Measurements from ENCODE around the gene UBE2D2. TPM values are rescaled to one million over a fixed set of nuclear protein-coding genes. Genes with fewer than 3 reads are reported as not detected.
"Not testable (repeated sequence)": the region's sequence is repeated elsewhere in the genome, so short reads cannot be mapped to it uniquely, and the experiment has no call there.

The UBE2D2 gene
- total and polyA plus RNA-seq, 2 donors (not counting 1 experiment from before 2014, with no cell fraction given): 64.3 to 168 TPM

- H3K9me3 Mint-ChIP-seq (ENCODE audit: insufficient read depth): no peaks in the 10 kb centered on the region
- Histone ChIP-seq H3K27ac (ENCODE audit: low read length in 2 of 2) (peak overlapping the region in 1 of 2 donors; percentile 43), H3K4me2 (replicated peaks; ENCODE audit: low read depth, low read length, poor library complexity, severe bottlenecking) (no peak overlapping the region), H3K79me2 (ENCODE audit: control insufficient read depth, insufficient read depth, low read length) (peaks cover 98% of the 10 kb centered on the region), H2AFZ (ENCODE audit: insufficient read depth, low read depth, low read length, poor library complexity, severe bottlenecking) (no peak overlapping the region), H3K9ac (ENCODE audit: low read length) (no peak overlapping the region), H3K27me3 (replicated peaks in 1 of 4; ENCODE audit: control extremely low read depth in 1 of 4, control insufficient read depth in 3 of 4, insufficient read depth in 4 of 4, low read length in 3 of 4) (no peaks in the 10 kb centered on the region), H3K4me1 (ENCODE audit: control insufficient read depth in 2 of 2, insufficient read depth in 2 of 2, low read length in 2 of 2) (peaks cover 11 to 17% of the 10 kb centered on the region in 2 donors), H4K20me1 (ENCODE audit: control insufficient read depth, insufficient read depth, low read length, poor library complexity, severe bottlenecking) (peaks cover 90% of the 10 kb centered on the region), H3K4me3 (ENCODE audit: control extremely low read depth in 1 of 5, extremely low read depth in 1 of 5, insufficient read depth in 1 of 5, low read depth in 2 of 5, low read length in 4 of 5) (no peak overlapping the region), H3K9me3 (ENCODE audit: control extremely low read depth in 1 of 3, control insufficient read depth in 2 of 3, insufficient read depth in 1 of 3, low read length in 2 of 3) (peaks cover 0 to 3% (median 0%) of the 10 kb centered on the region in 3 donors), H3K36me3 (replicated peaks in 1 of 2; ENCODE audit: control extremely low read depth in 1 of 2, control insufficient read depth in 1 of 2, extremely low read depth in 1 of 2, insufficient read depth in 2 of 2, low read length in 1 of 2) (peaks cover 6 to 51% of the 10 kb centered on the region in 2 experiments)
- no peaks in the 10 kb centered on the region for H3K27me3 Mint-ChIP-seq
- ChIA-PET CTCF (interaction anchor here (0.5 kb wide), 1 partner anchor 176 kb away, joined by 3 read pairs; no protein-coding TSS in a partner anchor), POLR2A (no interaction called here)
- 73% methylated on average over 5 of the region's 7 CpGs for WGBS (ENCODE audit: insufficient coverage)
- TF ChIP-seq, protein P1, sequence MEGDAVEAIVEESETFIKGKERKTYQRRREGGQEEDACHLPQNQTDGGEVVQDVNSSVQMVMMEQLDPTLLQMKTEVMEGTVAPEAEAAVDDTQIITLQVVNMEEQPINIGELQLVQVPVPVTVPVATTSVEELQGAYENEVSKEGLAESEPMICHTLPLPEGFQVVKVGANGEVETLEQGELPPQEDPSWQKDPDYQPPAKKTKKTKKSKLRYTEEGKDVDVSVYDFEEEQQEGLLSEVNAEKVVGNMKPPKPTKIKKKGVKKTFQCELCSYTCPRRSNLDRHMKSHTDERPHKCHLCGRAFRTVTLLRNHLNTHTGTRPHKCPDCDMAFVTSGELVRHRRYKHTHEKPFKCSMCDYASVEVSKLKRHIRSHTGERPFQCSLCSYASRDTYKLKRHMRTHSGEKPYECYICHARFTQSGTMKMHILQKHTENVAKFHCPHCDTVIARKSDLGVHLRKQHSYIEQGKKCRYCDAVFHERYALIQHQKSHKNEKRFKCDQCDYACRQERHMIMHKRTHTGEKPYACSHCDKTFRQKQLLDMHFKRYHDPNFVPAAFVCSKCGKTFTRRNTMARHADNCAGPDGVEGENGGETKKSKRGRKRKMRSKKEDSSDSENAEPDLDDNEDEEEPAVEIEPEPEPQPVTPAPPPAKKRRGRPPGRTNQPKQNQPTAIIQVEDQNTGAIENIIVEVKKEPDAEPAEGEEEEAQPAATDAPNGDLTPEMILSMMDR (IDR thresholded peaks at IDR 0.05): no peak
- no peak for TF ChIP-seq EZH2 (IDR thresholded peaks at IDR 0.05; ENCODE audit: borderline replicate concordance, insufficient read depth, low read depth, low read length, poor library complexity, severe bottlenecking)
- no peak for DNase-seq
- peaks cover 22% of the 10 kb centered on the region for H3K4me1 Mint-ChIP-seq
- intact Hi-C loops (cut with micrococcal nuclease): no loop called here
- no peak overlapping the region for H3K27ac Mint-ChIP-seq
- no peak overlapping the region for H3K4me3 Mint-ChIP-seq
- ATAC-seq (ENCODE audit: low read depth): no peak
These were observed 39.3 kb downstream of the UBE2D2 start for GRCh38 chr5:139600336-139600949.

DNA sequence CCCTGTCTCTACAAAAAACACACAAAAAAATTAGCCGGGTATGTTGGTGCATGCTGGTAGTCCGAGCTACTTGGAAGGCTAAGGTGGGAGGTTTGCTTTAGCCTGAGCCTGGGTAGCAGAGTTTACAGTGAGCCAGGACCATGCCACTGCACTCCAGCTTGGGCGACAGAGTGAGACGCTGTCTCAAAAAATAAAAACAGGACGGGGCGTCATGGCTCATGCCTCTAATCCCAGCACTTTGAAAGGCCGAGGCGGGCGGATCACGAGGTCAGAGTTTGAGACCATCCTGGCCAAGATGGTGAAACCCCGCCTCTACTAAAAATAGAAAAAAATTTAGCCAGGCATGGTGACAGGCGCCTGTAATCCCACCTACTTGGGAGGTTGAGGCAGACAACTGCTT is 40.3 kb downstream of the UBE2D2 start:
- POLR2A ChIA-PET: no interaction called here
- peaks cover 6 to 53% of the 10 kb centered on the region in 2 experiments for H3K36me3 ChIP-seq (replicated peaks in 1 of 2; ENCODE audit: control extremely low read depth in 1 of 2, control insufficient read depth in 1 of 2, extremely low read depth in 1 of 2, insufficient read depth in 2 of 2, low read length in 1 of 2)
- no peaks in the 10 kb centered on the region for H3K27me3 ChIP-seq (replicated peaks in 1 of 4; ENCODE audit: control extremely low read depth in 1 of 4, control insufficient read depth in 3 of 4, insufficient read depth in 4 of 4, low read length in 3 of 4)
- TF ChIP-seq EZH2 (IDR thresholded peaks at IDR 0.05; ENCODE audit: borderline replicate concordance, insufficient read depth, low read depth, low read length, poor library complexity, severe bottlenecking): no peak
- TF ChIP-seq, protein P1 (IDR thresholded peaks at IDR 0.05): no peak
- intact Hi-C loops (cut with micrococcal nuclease): no loop called here
- DNase-seq (no peak), ATAC-seq (ENCODE audit: low read depth) (no peak)
- no peak overlapping the region for H3K4me3 ChIP-seq (ENCODE audit: control extremely low read depth in 1 of 5, extremely low read depth in 1 of 5, insufficient read depth in 1 of 5, low read depth in 2 of 5, low read length in 4 of 5)
- peaks cover 0 to 3% (median 0%) of the 10 kb centered on the region in 3 donors for H3K9me3 ChIP-seq (ENCODE audit: control extremely low read depth in 1 of 3, control insufficient read depth in 2 of 3, insufficient read depth in 1 of 3, low read length in 2 of 3)
- Mint-ChIP-seq H3K4me1 (peaks cover 32% of the 10 kb centered on the region), H3K9me3 (ENCODE audit: insufficient read depth) (no peaks in the 10 kb centered on the region), H3K4me3 (no peak overlapping the region), H3K27me3 (no peaks in the 10 kb centered on the region), H3K27ac (no peak overlapping the region)
- H4K20me1 ChIP-seq (ENCODE audit: control insufficient read depth, insufficient read depth, low read length, poor library complexity, severe bottlenecking): peaks cover 86% of the 10 kb centered on the region
- H3K27ac ChIP-seq (ENCODE audit: low read length in 2 of 2): peak overlapping the region in 1 of 2 donors; percentile 43
- CTCF ChIA-PET: interaction anchor here (1.0 kb wide), 1 partner anchor 58 kb away, joined by 5 read pairs; no protein-coding TSS in a partner anchor
- H3K9ac ChIP-seq (ENCODE audit: low read length): no peak overlapping the region
- H3K4me1 ChIP-seq (ENCODE audit: control insufficient read depth in 2 of 2, insufficient read depth in 2 of 2, low read length in 2 of 2): peaks cover 17 to 26% of the 10 kb centered on the region in 2 donors
- peaks cover 98% of the 10 kb centered on the region for H3K79me2 ChIP-seq (ENCODE audit: control insufficient read depth, insufficient read depth, low read length)
- WGBS (ENCODE audit: insufficient coverage): 86% methylated on average over 6 of the region's 12 CpGs
- H3K4me2 ChIP-seq (replicated peaks; ENCODE audit: low read depth, low read length, poor library complexity, severe bottlenecking): no peak overlapping the region
- no peak overlapping the region for H2AFZ ChIP-seq (ENCODE audit: insufficient read depth, low read depth, low read length, poor library complexity, severe bottlenecking)

GRCh38 chr5:139601948-139602347 is 40.8 kb downstream of the UBE2D2 start:
- H3K4me2 ChIP-seq (replicated peaks; ENCODE audit: low read depth, low read length, poor library complexity, severe bottlenecking); H3K9ac ChIP-seq (ENCODE audit: low read length); H2AFZ ChIP-seq (ENCODE audit: insufficient read depth, low read depth, low read length, poor library complexity, severe bottlenecking); H3K4me3 Mint-ChIP-seq; H3K9me3 Mint-ChIP-seq (ENCODE audit: insufficient read depth); intact Hi-C loops (cut with micrococcal nuclease); POLR2A ChIA-PET; H3K27ac Mint-ChIP-seq; ATAC-seq (ENCODE audit: low read depth); H3K4me3 ChIP-seq (ENCODE audit: control extremely low read depth in 1 of 5, extremely low read depth in 1 of 5, insufficient read depth in 1 of 5, low read depth in 2 of 5, low read length in 4 of 5); DNase-seq; H3K27me3 Mint-ChIP-seq; H3K27me3 ChIP-seq (replicated peaks in 1 of 4; ENCODE audit: control extremely low read depth in 1 of 4, control insufficient read depth in 3 of 4, insufficient read depth in 4 of 4, low read length in 3 of 4); H3K27ac ChIP-seq (ENCODE audit: low read length in 2 of 2); H3K9me3 ChIP-seq (ENCODE audit: control extremely low read depth in 1 of 3, control insufficient read depth in 2 of 3, insufficient read depth in 1 of 3, low read length in 2 of 3): not testable (repeated sequence)
- H3K4me1 Mint-ChIP-seq: peaks cover 36% of the 10 kb centered on the region
- CTCF ChIA-PET: interaction anchor here (1.0 kb wide), 1 partner anchor 59 kb away, joined by 5 read pairs; no protein-coding TSS in a partner anchor
- Histone ChIP-seq H3K79me2 (ENCODE audit: control insufficient read depth, insufficient read depth, low read length) (peaks cover 99% of the 10 kb centered on the region), H4K20me1 (ENCODE audit: control insufficient read depth, insufficient read depth, low read length, poor library complexity, severe bottlenecking) (peaks cover 82% of the 10 kb centered on the region), H3K36me3 (replicated peaks in 1 of 2; ENCODE audit: control extremely low read depth in 1 of 2, control insufficient read depth in 1 of 2, extremely low read depth in 1 of 2, insufficient read depth in 2 of 2, low read length in 1 of 2) (peaks cover 7 to 53% of the 10 kb centered on the region in 2 experiments), H3K4me1 (ENCODE audit: control insufficient read depth in 2 of 2, insufficient read depth in 2 of 2, low read length in 2 of 2) (peaks cover 17 to 26% of the 10 kb centered on the region in 2 donors)
- 95% methylated on average over 5 of the region's 9 CpGs for WGBS (ENCODE audit: insufficient coverage)

Measured in B cell (primary cell).